Endothelial cell of hepatic sinusoid (primary cell): Measurements from ENCODE around the gene PRDX1.

ENCODE experiments used
- in situ Hi-C: cut with HindIII; loops from 2 replicates; pipeline ENCODE4 v1.10.0; 2017; ENCODE audit warnings: low sequenced_read_pairs

The PRDX1 gene

GRCh38 chr1:45521413-45522323, at the start of gene PRDX1:
PRDX1 (minus strand) TSS chr1:45521884; CDS start chr1:45519043, 2,841 bp downstream.
- in situ Hi-C loops: no loop called here

DNA sequence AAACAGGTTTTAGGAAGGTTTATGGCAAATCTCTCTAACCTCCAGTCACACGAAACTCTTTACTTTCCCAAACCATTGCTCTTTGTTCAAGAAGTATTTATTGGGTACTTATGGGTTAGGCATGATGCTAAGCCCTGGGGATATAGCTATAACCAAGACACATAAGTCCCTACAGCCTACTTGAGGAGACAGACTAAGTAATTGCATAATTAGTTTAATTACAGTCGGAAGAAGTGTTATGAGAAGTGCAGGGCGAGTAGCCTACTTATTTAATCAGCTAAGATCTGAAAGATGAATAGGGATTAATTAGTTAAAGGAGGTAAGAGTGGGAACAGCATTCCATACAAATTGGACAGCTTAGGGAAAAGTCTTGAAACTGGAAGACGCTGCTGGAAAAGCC, 48.9 kb upstream of the PRDX1 start:
- in situ Hi-C loops: loop anchor here (5.0 kb wide), 1 partner anchor 58 kb away; no protein-coding TSS in a partner anchor

- in situ Hi-C loops: loop anchor here (5.0 kb wide), 1 partner anchor 58 kb away; no protein-coding TSS in a partner anchor
These were observed 48.4 kb upstream of the PRDX1 start for GRCh38 chr1:45569962-45570581.

DNA sequence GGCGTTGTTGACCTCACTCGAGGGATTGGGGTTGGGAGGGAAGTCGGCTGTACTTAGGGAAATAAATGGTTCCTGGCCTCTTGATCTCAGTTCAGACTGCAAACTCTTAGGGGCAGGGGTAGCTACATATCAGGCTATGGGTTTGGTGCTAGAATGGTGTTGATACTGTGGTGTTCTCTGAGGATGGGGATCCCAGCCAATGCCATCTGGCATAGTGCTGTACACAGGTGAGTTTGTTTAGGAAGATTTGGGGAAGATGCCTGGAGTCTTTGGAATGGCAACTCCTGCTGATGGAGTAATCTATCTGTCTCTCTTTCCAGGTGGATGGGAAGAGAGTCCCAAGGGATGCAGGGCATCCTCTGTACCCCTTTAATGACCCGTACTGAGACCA, 47.9 kb upstream of the PRDX1 start:
- in situ Hi-C loops: no loop called here

GRCh38 chr1:45568421-45568820, 46.7 kb upstream of the PRDX1 start:
- in situ Hi-C loops: no loop called here

- in situ Hi-C loops: no loop called here
These were observed 46.2 kb upstream of the PRDX1 start for GRCh38 chr1:45567911-45568310.

DNA sequence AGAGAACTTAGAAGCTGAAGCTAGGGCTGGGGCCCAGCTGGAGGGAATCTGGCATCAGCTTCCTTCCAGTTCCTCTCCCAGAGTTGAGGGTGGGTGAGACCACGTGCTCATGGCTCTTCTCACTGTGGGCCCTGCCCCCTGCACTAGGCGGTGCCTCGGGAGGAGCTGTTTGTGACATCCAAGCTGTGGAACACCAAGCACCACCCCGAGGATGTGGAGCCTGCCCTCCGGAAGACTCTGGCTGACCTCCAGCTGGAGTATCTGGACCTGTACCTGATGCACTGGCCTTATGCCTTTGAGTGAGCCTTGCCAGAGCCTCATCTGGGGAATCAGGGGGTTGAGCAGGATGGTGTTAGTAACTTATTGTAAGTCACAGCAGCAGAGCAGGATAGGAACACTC, 45.0 kb upstream of the PRDX1 start:
- in situ Hi-C loops: no loop called here

- in situ Hi-C loops: no loop called here
These were observed 42.2 kb upstream of the PRDX1 start for GRCh38 chr1:45563843-45564242.

DNA sequence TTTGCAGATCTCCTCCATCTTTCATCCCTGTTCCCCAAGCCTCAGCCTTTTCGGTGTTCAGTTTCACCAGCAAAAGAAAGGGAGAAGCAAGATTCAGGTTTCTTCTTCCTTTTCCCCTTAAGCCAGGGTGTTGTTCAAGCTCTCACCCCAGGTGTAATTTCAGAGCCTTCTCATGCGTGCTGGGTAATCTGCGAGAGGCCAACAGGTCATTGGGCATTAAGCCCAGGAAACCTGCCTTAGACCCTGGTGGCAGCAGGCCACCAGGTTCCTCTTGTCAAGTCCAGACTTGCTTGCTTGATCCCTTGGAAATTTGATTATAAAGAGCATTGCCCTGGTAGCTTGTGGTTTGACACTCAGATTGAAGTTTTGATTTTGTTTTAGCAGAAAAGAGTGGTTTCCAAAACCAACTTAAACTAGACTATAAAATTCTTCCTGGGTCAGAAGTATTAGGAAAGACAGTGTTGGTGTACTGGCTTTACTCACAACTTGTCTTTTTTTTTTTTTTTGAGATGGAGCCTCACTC, 35.8 kb upstream of the PRDX1 start:
- in situ Hi-C loops: no loop called here

- in situ Hi-C loops: no loop called here
These were observed 32.5 kb upstream of the PRDX1 start for GRCh38 chr1:45554198-45554597.

GRCh38 chr1:45552331-45552730, 30.6 kb upstream of the PRDX1 start:
- in situ Hi-C loops: no loop called here

GRCh38 chr1:45551684-45552083, 30.0 kb upstream of the PRDX1 start:
- in situ Hi-C loops: no loop called here

- in situ Hi-C loops: no loop called here
These were observed 29.0 kb upstream of the PRDX1 start, which contains the start of gene AKR1A1 for GRCh38 chr1:45550401-45551351. AKR1A1 (plus strand) TSS chr1:45550826; CDS start chr1:45561795, 10,969 bp downstream.

DNA sequence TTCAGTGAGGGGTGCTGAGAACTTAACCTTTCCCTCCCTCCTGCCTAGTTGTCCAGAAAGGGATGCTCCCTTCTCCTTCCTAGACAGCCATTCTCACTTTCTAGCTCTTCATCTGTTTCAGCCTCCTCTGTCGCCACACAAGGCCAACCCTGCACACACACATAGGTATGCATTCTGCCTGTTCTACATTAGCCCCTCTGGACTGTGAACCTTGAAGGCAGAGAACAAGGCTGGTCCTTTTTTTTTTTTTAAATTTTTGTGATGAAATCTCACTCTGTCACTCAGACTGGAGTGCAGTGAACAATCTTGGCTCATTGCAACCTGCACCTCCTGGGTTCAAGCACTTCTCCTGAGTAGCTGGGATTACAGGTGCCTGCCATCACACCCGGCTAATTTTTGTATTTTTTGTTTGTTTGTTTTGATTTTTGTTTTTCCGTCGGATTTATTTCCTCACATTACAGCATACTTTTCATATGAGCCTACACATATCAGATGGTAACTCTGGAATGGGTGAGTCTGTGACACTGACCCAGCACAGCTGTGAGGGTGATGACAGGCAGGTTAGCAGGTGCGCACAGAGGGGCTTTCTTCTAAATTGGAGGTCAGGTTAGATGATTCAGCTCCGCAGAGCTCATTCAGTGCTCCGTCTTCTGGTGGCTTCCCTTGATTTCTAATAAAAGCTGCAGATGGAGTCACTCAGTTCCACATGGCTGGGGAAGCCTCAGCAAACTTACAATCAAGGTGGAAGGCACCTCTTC, 24.0 kb upstream of the PRDX1 start:
- in situ Hi-C loops: no loop called here

- in situ Hi-C loops: no loop called here
These were observed 23.4 kb upstream of the PRDX1 start for GRCh38 chr1:45545019-45545493.

DNA sequence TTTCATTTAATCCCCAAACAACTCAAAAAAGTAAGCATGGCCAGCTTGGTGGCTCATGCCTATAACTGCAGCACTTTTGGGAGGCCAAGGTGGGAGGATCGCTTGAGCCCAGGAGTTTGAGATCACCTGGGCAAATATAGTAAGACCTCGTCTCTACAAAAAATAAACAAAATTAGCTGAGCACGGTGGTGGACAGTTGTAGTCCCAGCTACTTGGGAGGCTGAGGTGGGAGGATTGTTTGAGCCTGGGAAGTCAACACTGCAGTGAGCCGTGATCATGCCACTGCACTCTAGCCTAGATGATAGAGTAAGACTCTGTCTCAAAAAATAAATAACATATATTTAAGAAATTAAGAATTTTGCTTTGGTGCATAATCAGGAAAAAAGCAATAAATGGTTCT, 22.8 kb upstream of the PRDX1 start:
- in situ Hi-C loops: no loop called here

GRCh38 chr1:45543581-45544417, 22.1 kb upstream of the PRDX1 start:
- in situ Hi-C loops: no loop called here

DNA sequence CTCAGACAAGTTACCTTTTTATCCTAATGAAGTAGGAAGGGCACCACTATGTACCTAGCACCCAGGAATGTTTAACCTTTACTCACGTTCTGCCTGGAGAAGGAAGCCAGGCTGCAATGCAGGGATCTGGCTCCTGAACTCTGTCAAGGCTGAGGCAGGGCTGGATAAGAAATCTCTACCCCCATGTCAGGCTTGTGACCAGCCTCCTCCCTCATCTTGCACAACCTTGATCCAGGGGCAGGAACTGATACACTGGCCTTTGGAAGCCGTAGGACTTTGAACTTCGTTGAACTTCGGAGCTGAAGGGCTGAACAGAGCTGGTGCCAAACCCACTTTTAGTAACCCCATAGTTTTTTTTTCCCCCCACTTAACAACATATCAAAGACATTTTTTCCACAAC, 20.9 kb upstream of the PRDX1 start:
- in situ Hi-C loops: no loop called here

- in situ Hi-C loops: no loop called here
These were observed 19.5 kb upstream of the PRDX1 start for GRCh38 chr1:45541193-45541592.
